Measurements from ENCODE around the gene DDIAS.
"Not testable (repeated sequence)": the region's sequence is repeated elsewhere in the genome, so short reads cannot be mapped to it uniquely, and the experiment has no call there.

The DDIAS gene

GRCh38 chr11:82889133-82890001, 12.2 kb upstream of the DDIAS start:
- no peak for DNase-seq

- DNase-seq = no peak
These were observed 11.6 kb upstream of the DDIAS start for GRCh38 chr11:82890002-82890341.

- no peak for DNase-seq
These were observed 10.6 kb upstream of the DDIAS start for GRCh38 chr11:82890936-82891335.

GRCh38 chr11:82892611-82893169, 8.8 kb upstream of the DDIAS start:
- no peak for DNase-seq

GRCh38 chr11:82895437-82896091, 6.0 kb upstream of the DDIAS start:
- DNase-seq = no peak

- DNase-seq = no peak
These were observed 5.4 kb upstream of the DDIAS start for GRCh38 chr11:82896183-82896582.

GRCh38 chr11:82898241-82898640, 3.3 kb upstream of the DDIAS start:
- DNase-seq = no peak

- no peak for DNase-seq
These were observed 2.2 kb upstream of the DDIAS start for GRCh38 chr11:82899186-82899820.

- DNase-seq = no peak
These were observed 1.6 kb upstream of the DDIAS start for GRCh38 chr11:82899957-82900276.

GRCh38 chr11:82900277-82901164, 1.0 kb upstream of the DDIAS start, which contains the start of gene PRCP:
PRCP (minus strand) TSS chr11:82900430; CDS start chr11:82900402, 28 bp downstream.
- peak; percentile 82 for DNase-seq

- no peak for DNase-seq
These were observed 468 bp downstream of the DDIAS start for GRCh38 chr11:82901922-82902485.

- DNase-seq = no peak
These were observed 1.3 kb downstream of the DDIAS start for GRCh38 chr11:82902880-82903279.

- no peak for DNase-seq
These were observed 2.5 kb downstream of the DDIAS start for GRCh38 chr11:82903843-82904586.

- DNase-seq = no peak
These were observed 4.7 kb downstream of the DDIAS start for GRCh38 chr11:82906236-82906635.

- DNase-seq = no peak
These were observed 5.4 kb downstream of the DDIAS start for GRCh38 chr11:82906931-82907330.

GRCh38 chr11:82907371-82907770, 5.8 kb downstream of the DDIAS start:
- no peak for DNase-seq

GRCh38 chr11:82908311-82908710, 6.8 kb downstream of the DDIAS start:
- DNase-seq = no peak

GRCh38 chr11:82909015-82909640, 7.6 kb downstream of the DDIAS start:
- DNase-seq = no peak

GRCh38 chr11:82919786-82920185, 18.2 kb downstream of the DDIAS start:
- not testable (repeated sequence) for DNase-seq

- not testable (repeated sequence) for DNase-seq
These were observed 18.7 kb downstream of the DDIAS start for GRCh38 chr11:82920227-82920626.
